Right renal cortex interstitium (tissue), 3 donors: ENCODE results near the gene CNST. TPM values are rescaled to one million over a fixed set of nuclear protein-coding genes. Genes with fewer than 3 reads are reported as not detected.
"Not testable (repeated sequence)": the region's sequence is repeated elsewhere in the genome, so short reads cannot be mapped to it uniquely, and the experiment has no call there.

Experiments
- DNase-seq, 3 donors: peaks; one replicate each; pipeline ENCODE4 v3.0.0-alpha.2; 2013; ENCODE audit warnings: low read depth in 3 of 3, low spot score in 2 of 3
- polyA plus RNA-seq, 3 donors: library from polyadenylated mRNA; unstranded; fragments of 120-200 nt; gene quantifications; one replicate each; pipeline ENCODE4 v1.2.1, GENCODE V29; 2013; ENCODE audit not compliant: insufficient read length in 3 of 3

The CNST gene
- polyA plus RNA-seq, 3 donors = 22.0 to 24.7 (median 22.1) TPM

DNA sequence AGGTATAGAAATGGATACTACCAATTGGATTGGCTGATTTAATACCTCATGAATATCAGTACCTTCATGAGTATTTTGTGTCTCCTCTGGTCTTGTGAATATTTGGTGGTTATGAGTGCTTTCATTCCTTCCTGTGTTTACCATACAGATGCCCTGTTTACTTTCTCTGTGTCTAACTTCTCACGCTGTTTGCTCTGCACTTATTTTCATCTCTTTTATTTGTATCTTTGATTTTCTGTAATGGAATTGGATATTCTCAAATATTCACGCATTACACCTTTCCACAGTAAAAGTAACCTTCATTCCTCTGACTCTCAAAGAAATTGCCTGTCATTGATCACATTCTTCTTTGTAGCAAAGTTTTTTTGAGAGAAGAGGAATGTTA lies 16.8 kb downstream of the CNST start:
- DNase-seq = no peak

DNA sequence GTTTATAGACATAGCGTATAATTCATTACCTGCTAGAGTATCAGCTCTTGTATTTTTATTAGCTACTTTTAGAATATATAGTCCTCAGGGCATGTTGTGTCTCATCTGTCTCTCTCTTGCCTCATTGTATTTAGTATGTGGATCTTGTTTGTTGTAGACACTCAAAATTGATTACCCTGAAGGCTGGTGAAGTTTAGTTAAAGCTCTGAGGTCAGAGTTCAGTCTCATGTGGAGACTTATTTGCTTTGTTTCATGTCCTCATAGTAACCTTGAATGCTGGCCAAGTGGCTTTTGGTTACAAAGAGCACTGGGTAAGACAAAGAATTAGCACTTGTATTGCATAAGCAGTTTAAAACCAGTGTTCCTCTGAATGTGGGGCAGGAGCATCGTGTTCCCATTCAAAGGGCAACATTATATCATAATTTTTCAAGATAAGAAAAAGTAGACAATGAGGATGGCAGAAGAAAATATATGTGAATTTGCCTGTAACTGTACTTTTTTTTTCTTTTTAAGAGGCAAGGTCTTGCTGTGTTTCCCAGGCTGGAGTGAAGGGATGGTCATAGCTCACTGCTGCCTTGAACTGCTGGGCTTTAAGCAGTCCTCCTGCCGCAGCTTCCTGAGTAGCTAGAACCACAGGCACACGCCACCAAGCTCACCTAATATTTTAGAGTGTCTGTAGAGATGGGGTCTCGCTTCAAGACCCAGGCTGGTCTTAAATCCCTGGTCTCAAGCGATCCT lies 17.4 kb downstream of the CNST start:
- DNase-seq = no peak

DNA sequence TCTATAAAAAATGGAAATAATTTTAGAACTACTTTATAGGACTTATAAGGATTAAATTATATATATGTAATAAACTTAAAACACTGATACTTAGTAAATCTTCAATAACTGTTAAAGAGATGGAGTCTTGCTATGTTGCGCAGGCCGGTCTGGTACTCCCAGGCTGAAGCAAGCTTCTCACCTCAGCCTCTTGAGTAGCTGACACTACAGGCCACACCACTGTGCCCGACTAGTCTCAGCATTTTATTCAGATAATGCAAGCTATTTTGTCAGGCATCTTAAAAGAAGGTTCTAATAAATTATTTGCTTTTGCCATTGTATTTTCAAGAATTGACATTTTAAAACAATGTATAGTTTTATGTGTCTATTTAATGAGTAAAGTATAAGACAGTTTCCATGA lies 20.8 kb downstream of the CNST start:
- DNase-seq = no peak

DNA sequence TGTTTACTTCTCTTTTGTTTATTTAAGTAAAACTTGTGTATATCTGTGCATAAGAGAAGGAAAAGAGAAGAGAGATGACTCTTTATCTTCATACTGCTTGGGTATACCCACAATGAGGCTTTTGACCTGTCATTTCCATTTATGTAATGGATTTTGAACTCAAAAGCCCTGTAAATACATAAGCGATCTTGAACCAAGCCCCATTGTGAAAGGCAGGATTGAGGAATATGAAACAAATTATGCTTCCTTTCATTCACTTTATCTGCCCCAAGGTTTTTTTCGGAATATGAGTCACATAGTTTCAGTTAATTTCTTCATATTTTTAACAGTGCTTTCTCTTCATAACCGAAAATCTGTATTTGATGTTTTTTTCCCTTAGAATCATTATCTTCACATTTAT lies 21.4 kb downstream of the CNST start:
- DNase-seq = no peak

DNA sequence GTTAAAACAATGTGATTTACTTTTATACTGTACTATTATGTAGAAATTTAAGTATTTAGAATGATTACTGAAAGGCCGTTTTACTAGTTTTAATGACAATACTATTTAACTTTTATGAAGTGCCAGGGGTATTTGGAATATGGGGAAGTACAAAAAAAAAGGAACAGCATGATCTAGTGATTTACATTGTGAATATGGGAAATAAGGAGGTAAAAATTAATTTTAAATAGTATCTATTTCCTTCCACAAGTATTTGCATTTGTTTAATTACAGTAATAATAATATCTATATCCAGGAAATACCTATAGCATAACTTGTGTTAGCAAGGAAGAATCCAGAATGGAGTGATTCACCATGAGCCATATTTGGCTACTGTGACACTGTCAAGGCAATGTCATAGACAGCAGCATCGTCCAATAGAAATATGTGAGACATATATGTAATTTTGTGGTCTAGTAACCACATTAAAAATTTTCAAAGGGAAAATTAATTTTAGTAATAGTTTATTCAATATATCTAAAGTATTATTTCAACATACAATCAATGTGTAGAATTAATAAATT lies 22.0 kb downstream of the CNST start:
- DNase-seq = no peak

DNA sequence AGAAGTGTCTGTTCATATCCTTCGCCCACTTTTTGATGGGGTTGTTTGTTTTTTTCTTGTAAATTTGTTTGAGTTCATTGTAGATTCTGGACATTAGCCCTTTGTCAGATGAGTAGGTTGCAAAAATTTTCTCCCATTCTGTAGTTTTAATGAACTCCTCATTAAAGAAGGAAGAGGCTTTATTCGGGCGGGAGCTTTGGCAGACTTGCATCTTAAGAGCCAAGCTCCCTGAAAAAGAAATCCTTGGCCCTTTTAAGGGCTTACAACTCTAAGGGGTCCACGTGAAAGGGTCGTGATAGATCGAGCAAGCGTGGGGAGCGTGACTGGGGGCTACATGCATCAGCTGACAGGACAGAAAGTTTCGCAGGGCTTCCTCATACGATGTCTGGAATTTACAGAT lies 23.7 kb downstream of the CNST start:
- DNase-seq = not testable (repeated sequence)

DNA sequence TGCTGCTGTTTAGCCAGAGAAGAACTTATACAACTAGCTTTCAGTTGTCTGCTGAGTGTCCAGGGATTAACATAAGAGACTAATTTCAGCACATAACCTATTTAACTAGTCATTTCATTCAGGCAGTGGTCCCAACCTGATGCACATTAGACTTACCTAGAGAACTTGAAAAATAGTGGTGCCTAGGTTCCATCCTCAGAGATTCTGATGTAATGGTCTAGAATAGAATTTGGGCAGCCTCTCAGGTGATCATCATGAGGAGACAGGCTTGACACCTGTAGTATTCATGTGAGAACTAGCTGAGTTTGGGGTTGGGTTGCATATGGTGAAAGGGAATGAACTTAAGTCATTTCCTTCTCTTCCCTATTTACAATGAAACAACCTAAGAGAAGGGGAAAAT lies 24.8 kb downstream of the CNST start:
- DNase-seq = no peak

DNA sequence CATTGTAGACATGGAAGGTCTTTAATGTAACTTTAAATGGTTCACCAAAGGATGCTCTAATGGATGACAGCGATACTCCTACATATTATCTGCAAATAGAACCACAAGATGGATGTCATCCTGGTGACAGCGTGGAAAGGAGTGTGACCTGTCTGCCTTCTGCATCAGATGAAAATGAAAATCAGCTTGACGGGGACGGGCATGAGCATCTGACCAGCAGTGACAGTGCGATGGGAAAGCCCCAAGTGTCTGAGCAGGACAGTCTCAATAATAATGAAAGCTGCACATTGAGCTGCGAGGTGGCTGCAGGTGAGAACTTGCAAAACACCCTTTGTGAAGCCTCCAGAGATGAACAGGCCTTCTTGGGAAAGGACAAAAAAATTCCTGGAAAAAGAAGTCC lies 25.2 kb downstream of the CNST start:
- no peak for DNase-seq

DNA sequence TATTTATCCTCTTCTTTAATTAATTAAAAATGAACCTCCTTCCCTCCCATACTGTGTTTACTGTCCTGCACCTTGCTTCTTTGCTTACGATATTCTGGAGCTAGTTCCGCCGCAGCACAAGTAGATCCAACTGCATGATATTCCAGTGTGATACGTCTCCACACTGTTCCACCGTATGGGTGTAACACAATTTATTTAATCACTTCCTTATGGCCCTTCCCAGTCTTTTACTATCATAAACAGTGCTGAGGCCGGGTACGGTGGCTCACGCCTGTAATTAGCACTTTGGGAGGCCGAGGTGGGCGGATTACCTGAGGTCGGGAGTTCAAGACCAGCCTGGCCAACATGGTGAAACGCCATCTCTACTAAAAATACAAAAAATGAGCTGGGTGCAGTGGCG lies 25.7 kb downstream of the CNST start:
- no peak for DNase-seq

DNA sequence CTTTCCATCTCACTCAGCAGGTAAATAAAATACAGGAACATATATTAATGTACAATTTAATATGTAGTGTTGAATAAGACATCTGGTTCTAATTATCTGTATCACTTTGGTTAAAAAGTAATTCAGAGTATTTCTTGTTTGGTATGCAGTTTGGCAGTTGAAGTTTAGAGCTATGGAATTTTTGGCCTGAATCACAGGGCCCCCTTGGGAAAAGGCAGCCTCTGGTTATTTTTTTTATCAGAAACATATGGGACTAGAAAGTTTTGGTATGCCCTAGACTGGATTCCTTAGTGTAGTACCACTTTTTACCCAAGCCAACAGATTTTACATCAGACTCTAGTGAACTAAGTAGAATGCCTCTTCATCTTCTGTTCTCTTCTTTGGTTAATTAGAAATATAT lies 26.4 kb downstream of the CNST start:
- DNase-seq = no peak

DNA sequence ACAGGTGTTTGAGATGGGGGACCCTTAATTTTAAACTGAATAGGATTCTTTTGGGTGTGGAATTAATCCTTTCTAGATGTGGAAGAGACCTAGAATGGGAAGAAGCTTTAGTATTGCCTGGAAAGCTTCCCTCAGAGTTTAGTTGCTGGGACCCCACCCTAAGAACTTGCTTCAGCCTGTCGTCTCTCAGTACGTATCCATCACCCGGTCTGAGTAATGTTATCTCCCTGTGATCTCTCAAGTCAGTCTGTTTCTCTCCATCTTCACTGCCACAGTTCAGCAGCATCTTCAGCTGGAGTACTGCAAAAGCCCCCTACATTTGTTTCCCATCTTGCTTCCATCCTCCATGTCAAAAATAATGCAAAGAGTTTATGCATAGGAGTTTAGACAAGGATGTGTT lies 28.9 kb downstream of the CNST start:
- no peak for DNase-seq

DNA sequence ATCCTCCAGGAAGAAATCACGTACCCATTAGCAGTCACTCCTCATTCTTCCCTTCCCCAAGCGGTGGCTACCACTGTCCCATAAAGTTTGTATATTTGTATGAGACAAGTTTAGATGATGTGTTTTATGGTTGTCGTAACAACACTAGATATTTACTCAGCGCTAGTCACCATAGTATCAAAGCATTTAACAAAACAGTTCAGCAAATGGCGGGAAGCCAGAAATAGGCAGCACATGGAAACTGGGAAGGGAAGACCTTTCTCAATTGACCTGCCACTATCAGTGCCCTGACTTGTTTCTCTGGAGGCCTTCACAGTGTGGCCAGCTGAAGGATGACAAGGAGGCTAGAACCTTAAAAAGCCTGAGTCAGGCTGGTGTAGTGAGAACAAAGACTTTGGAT lies 31.1 kb downstream of the CNST start:
- no peak for DNase-seq

DNA sequence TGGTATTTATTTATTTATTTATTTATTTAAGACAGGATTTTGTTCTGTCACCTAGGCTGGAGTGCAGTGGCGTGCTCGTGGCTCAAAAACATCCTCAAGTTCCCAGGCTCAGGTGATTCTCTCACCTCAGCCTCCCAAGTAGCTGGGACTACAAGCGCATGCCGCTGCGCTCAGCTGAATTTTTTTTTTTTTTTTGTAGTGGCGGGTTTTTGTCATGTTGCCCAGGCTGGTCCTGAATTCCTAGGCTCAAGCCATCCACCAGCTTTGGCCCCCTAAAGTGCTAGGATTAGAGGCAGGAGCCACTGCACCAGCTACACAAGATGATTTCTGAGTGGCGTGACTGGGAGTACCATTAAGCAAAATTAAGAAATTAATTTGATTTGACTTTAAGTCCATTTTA lies 31.7 kb downstream of the CNST start:
- DNase-seq = no peak

DNA sequence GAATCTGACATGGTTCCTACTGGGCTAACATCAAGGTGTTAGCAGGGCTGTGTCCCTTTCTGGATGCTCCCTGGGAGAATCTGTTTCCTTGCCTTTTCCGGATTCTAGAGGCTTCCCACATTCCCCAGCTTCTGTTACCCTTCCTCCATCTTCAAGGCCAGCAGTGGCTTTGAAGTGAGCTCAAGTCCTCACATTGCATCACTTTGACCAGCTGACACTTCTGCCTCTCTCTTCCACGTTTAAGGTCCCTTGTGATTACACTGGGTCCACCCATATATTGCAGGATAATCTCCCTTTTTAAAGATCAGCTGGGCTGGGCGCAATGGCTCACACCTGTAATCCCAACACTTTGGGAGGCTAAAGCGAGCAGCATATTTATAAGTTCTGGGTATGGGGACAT lies 33.1 kb downstream of the CNST start:
- no peak for DNase-seq

DNA sequence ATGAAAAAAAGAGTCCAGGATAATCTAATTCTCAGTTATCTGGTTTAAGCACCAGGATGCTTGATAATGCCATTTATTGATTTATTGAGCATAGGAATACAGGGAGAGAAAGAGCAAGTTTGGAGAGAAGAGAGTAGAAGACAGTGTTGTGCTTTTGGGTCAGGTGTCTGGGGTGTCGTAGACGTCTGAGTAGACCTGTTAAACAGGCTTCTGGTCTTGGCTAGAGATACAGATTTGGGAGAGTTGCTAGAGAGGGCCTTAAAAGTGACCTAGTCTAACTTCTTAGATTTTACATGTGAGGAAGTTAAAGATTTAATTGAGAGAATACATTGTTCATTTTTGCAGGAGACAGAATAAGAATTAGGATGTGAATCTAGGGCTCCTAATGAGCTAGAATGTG lies 34.3 kb downstream of the CNST start:
- no peak for DNase-seq

DNA sequence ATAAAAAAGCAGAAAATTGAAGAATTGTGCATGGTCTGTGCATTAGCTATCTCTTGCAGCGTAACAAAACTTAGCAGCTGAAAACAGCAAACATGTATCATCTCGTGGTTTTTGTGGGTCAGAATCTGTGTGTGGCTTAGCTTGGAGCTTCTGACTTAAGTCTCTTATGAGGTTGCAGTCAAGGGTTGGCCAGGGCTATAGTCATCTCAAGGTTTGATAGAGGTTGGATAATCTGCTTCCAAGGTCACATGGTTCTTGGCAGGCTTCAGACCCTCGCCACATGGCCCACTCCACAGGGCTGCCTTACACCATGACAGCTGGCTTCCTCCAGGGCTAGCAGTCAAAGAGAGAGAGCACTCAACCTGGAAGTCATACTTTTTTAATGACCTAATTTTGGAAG lies 35.9 kb downstream of the CNST start:
- DNase-seq = no peak

DNA sequence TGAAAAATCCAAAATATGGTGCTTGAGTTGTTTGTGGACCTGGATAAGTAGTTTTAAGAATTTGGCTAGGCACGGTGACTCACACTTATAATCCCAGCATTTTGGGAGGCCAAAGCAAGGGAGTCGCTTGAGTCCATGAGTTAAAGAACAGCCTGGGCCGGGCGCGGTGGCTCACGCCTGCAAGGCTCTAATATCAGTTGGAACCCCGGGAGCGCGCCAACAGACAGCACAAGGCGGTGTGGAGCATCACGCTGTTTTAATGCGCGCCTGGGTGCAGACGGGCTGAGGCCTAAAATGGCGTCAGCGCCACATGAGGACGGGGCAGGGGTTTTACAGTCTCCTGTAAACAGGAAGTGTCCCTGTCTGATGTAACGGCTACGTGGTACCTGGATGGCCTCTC lies 39.0 kb downstream of the CNST start:
- not testable (repeated sequence) for DNase-seq

DNA sequence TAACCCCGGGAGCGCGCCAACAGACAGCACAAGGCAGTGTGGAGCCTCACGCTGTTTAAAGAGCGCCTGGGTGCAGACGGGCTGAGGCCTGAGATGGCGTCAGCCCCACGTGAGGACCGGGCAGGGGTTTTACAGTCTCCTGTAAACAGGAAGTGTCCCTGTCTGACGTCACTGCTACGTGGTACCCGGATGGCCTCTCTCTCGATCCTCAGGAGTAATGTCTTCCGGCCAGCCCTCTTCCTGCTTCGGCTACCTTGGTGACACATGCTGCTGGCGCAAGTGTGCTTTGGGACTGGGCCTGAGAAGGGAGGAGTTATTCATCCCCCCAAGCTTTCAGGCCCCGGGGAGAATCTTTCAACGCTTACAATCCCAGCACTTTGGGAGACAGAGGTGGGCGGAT lies 41.2 kb downstream of the CNST start:
- DNase-seq = no peak

DNA sequence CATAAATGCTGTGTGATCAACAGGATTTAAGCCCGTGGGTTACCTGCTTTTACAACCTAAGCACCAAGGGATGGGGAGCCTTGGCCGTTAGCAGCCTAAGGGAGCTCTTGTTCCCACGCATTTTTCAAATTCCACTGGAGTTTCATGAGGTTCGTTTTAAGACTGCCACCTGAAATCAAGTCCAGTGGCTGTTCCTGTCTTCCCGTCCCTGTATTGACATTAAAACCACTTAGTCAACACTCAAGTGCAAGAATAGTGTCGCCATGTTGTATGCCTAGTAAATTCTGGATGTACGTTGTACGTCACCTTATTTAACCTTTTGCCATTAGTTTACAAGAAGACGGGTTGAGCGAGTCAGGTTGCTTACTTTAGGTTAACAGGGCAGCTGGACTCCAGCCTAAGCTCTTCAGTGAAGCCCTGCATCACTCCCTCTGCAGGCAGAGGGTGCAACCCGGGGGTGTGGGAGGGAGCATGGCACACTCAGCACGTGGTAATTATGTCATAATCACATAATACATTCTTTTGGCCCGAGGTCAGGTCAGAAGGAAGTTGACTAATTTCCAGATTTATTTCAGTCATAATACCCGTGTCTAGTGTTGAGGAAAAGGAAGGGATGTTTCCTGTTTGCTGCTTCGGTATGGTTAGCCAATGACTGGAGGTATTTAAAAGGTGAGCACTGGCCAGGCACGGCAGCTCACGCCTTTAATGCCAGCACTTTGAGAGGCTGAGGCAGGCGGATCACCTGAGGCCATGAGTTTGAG lies 42.5 kb downstream of the CNST start:
- no peak for DNase-seq

DNA sequence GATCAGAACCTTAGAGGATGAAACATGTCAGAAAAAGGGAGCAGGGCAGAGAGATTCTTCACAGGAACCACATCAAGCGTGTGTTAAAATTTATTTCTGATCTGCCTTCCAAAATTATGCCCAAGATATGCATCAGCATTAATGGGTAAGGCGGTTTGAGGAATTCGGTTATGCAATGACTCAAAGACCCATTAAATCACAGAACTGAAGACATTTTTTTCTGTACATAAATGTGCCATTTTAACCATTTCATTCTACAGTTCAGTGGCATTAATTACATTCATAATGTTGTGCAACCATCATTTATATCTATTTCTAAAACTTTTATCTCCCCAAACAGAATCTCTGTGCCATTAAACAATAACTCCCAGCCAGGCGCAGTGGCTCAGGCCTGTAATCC lies 43.4 kb downstream of the CNST start:
- DNase-seq = no peak

DNA sequence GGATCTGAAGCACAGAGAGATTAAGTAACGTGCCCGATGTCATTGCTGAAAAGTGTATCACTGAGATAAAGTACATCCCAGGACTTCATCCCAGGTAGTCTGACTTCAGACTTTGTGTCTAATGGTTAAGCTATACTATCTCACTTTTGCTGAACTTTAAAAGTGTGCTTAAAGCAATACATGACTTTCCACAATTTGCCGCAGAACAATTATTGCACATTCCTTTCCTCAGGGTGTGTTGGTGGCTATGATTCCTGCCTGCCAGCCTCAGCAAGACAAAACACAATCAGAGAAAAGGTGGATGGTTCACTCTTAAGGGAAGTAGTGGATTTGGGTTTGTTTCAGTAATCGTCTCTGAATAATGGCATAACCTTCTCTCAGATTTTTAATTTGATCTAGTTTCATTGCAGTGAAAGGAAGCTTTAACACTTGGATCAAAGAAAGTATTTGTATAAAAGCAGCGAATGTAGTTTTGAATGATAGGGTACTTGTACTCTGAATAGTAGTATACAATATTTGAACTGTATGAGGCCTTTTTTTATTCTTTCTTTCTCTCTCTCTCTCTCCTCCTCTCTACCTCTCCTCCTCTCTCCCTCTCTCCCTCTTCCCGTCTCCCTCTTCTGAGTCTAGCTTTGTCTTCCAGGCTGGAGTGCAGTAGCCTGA lies 47.0 kb downstream of the CNST start:
- DNase-seq = no peak

DNA sequence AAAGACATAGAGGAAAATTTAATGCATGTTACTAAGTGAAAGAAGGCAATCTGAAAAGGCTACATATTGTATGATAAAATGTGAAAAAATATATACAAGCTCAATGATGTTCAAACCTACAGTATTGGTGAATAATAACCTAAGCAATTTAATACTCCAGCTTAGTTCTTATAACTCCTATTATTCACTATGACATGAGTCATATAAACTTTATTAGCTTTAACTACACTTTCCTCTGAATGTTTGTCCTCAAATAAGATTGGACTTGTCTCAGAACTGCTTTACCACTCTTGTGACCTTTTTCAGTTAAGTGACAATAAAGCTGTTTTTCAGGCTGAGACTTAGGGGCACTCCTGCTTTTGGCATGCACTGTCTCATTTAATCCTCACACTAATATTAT lies 50.9 kb downstream of the CNST start:
- DNase-seq = no peak
